Myocyte (in vitro differentiated cells): Measurements from ENCODE around the gene HAGHL. TPM values are rescaled to one million over a fixed set of nuclear protein-coding genes. Genes with fewer than 3 reads are reported as not detected.
"Not testable (repeated sequence)": the region's sequence is repeated elsewhere in the genome, so short reads cannot be mapped to it uniquely, and the experiment has no call there.

ENCODE experiments used
- DNase-seq: peaks from one replicate; pipeline ENCODE4 v3.0.0-alpha.2; 2012; ENCODE audit warnings: low read depth
- total RNA-seq: library from RNA; depleted of rRNA; stranded (reverse); fragments of >200 nt; gene quantifications from 2 replicates; pipeline ENCODE4 v1.2.3, GENCODE V29; 2014

Gene HAGHL
- total RNA-seq, 1 donor from 2014 or later: 32.6 TPM

GRCh38 chr16:687499-687898 lies 39.4 kb upstream of the HAGHL start:
- DNase-seq: no peak

- no peak for DNase-seq
Measured at GRCh38 chr16:689175-689897, 37.6 kb upstream of the HAGHL start.

- not testable (repeated sequence) for DNase-seq
Measured at GRCh38 chr16:691242-691641, 35.7 kb upstream of the HAGHL start.

- DNase-seq: no peak
Measured at GRCh38 chr16:692356-693108, 34.4 kb upstream of the HAGHL start.

GRCh38 chr16:693364-693763 lies 33.5 kb upstream of the HAGHL start:
- no peak for DNase-seq

GRCh38 chr16:693766-694165 lies 33.1 kb upstream of the HAGHL start:
- DNase-seq: no peak

- no peak for DNase-seq
Measured at GRCh38 chr16:694187-694862, 32.6 kb upstream of the HAGHL start.

GRCh38 chr16:694863-695354 lies 32.0 kb upstream of the HAGHL start:
- DNase-seq: no peak

GRCh38 chr16:695355-696089 lies 31.4 kb upstream of the HAGHL start:
- no peak for DNase-seq

GRCh38 chr16:698911-699671 lies 27.8 kb upstream of the HAGHL start:
- DNase-seq: no peak

GRCh38 chr16:700684-701584 lies 26.0 kb upstream of the HAGHL start:
- DNase-seq: no peak

- no peak for DNase-seq
Measured at GRCh38 chr16:702341-702740, 24.6 kb upstream of the HAGHL start.

- DNase-seq: no peak
Measured at GRCh38 chr16:703406-703805, 23.5 kb upstream of the HAGHL start.

GRCh38 chr16:704047-704446 lies 22.9 kb upstream of the HAGHL start:
- DNase-seq: no peak

GRCh38 chr16:704552-705380 lies 22.1 kb upstream of the HAGHL start:
- no peak for DNase-seq

GRCh38 chr16:705431-706188 lies 21.3 kb upstream of the HAGHL start, which contains the start of gene FBXL16:
Gene FBXL16 (minus strand): TSS chr16:705801. CDS start chr16:697405, 8,396 bp downstream.
- no peak for DNase-seq

GRCh38 chr16:706189-707061 lies 20.5 kb upstream of the HAGHL start:
- DNase-seq: no peak
